CD14-positive monocyte (primary cell): ENCODE measurements around the gene BARD1. TPM values are rescaled to one million over a fixed set of nuclear protein-coding genes. Genes with fewer than 3 reads are reported as not detected.

Experiments used
- DNase-seq, 3 donors: peaks; one replicate each; pipeline ENCODE4 v3.0.0-alpha.2; 2011 to 2022
- H2AFZ ChIP-seq: 2 replicates; pipeline ENCODE4 v1.6.0; 2012; ENCODE audit warnings: mild to moderate bottlenecking, low read depth, low read length, inconsistent platforms; ENCODE audit not compliant: insufficient read depth, poor library complexity, severe bottlenecking
- H3K27ac ChIP-seq, 2 donors: 1 replicate in 1 of 2; 2 replicates in 1 of 2; pipeline ENCODE4 v1.5.1; 2012 to 2013; ENCODE audit warnings: low read length in 2 of 2, control low read depth in 1 of 2, inconsistent platforms in 1 of 2, low read depth in 1 of 2, mild to moderate bottlenecking in 1 of 2
- H3K27me3 ChIP-seq, 2 donors: one replicate each; pipeline versions ENCODE4 v1.6.0 to v1.6.1; 2011 to 2013; ENCODE audit warnings: low read length in 2 of 2; ENCODE audit not compliant: control insufficient read depth in 2 of 2, insufficient read depth in 2 of 2
- H3K36me3 ChIP-seq, 2 donors: replicated peaks in 1 of 2; 1 replicate in 1 of 2; 2 replicates in 1 of 2; pipeline versions ENCODE4 v1.5.1 to v1.6.1; 2012 to 2013; ENCODE audit warnings: low read length in 2 of 2, control low read depth in 1 of 2, inconsistent platforms in 1 of 2, mild to moderate bottlenecking in 1 of 2; ENCODE audit not compliant: insufficient read depth in 2 of 2, control insufficient read depth in 1 of 2
- H3K4me1 ChIP-seq, 2 donors: 1 replicate in 1 of 2; 2 replicates in 1 of 2; pipeline versions ENCODE4 v1.5.1 to v1.6.1; 2012 to 2013; ENCODE audit warnings: low read length in 2 of 2, control low read depth in 1 of 2, inconsistent platforms in 1 of 2, mild to moderate bottlenecking in 1 of 2, moderate library complexity in 1 of 2; ENCODE audit not compliant: insufficient read depth in 2 of 2, control insufficient read depth in 1 of 2
- H3K4me2 ChIP-seq: replicated peaks from 2 replicates; pipeline ENCODE3; 2012; ENCODE audit warnings: low read length, moderate library complexity, mild to moderate bottlenecking; ENCODE audit not compliant: poor library complexity, severe bottlenecking; ENCODE audit errors: extremely low read depth
- H3K4me3 ChIP-seq, 3 experiments: fragments of 200-600 bp in 1 of 3; sonication (generic) in 1 of 3; replicated peaks in 1 of 3; 1 replicate in 2 of 3; 2 replicates in 1 of 3; pipeline ENCODE4 v1.5.1; 2011 to 2013; ENCODE audit warnings: low read length in 3 of 3, mild to moderate bottlenecking in 3 of 3, control low read depth in 2 of 3, low read depth in 2 of 3, inconsistent platforms in 1 of 3, moderate library complexity in 1 of 3
- H3K79me2 ChIP-seq: 2 replicates; pipeline ENCODE4 v1.6.0; 2012; ENCODE audit warnings: mild to moderate bottlenecking, control low read depth, inconsistent platforms, low read length, moderate library complexity; ENCODE audit not compliant: insufficient read depth
- H3K9ac ChIP-seq: 2 replicates; pipeline ENCODE4 v1.6.0; 2017; ENCODE audit warnings: low read length, mild to moderate bottlenecking; ENCODE audit not compliant: insufficient read depth, poor library complexity, severe bottlenecking
- H3K9me3 ChIP-seq, 2 donors: replicated peaks in 1 of 2; 1 replicate in 1 of 2; 2 replicates in 1 of 2; pipeline versions ENCODE4 v1.5.1 to v1.6.1; 2012 to 2013; ENCODE audit warnings: low read length in 2 of 2, control low read depth in 1 of 2; ENCODE audit not compliant: control insufficient read depth in 1 of 2, insufficient read depth in 1 of 2
- H4K20me1 ChIP-seq: 2 replicates; pipeline ENCODE4 v1.6.0; 2012; ENCODE audit warnings: mild to moderate bottlenecking, low read length, control low read depth, moderate library complexity; ENCODE audit not compliant: insufficient read depth
- H3K27ac Mint-ChIP-seq, 7 donors: one replicate each; pipeline ENCODE4 v1.8.0; 2020; ENCODE audit warnings: mild to moderate bottlenecking in 7 of 7, mixed read lengths in 7 of 7, moderate library complexity in 6 of 7, inconsistent platforms in 2 of 7
- H3K27me3 Mint-ChIP-seq, 3 donors: one replicate each; pipeline ENCODE4 v1.8.0; 2021 to 2022; ENCODE audit warnings: low read depth in 3 of 3, mild to moderate bottlenecking in 3 of 3, mixed read lengths in 3 of 3, moderate library complexity in 3 of 3, inconsistent platforms in 1 of 3
- H3K36me3 Mint-ChIP-seq, 2 donors: one replicate each; pipeline ENCODE4 v1.8.0; 2020; ENCODE audit warnings: mixed read lengths in 2 of 2, inconsistent platforms in 1 of 2, mild to moderate bottlenecking in 1 of 2
- H3K4me1 Mint-ChIP-seq: one replicate; pipeline ENCODE4 v1.8.0; 2020; ENCODE audit warnings: mild to moderate bottlenecking, mixed read lengths
- H3K4me3 Mint-ChIP-seq, 2 donors: one replicate each; pipeline ENCODE4 v1.8.0; 2020; ENCODE audit warnings: mild to moderate bottlenecking in 2 of 2, mixed read lengths in 2 of 2, moderate library complexity in 1 of 2
- H3K9me3 Mint-ChIP-seq, 7 donors: one replicate each; pipeline ENCODE4 v1.8.0; 2020 to 2022; ENCODE audit warnings: mixed read lengths in 7 of 7, mild to moderate bottlenecking in 6 of 7, moderate library complexity in 6 of 7, inconsistent platforms in 2 of 7
- CTCF ChIP-seq: fragments of 200-600 bp; IDR thresholded peaks from one replicate; pipeline ENCODE4 v1.8.0; 2022; ENCODE audit warnings: antibody characterized with exemption, mild to moderate bottlenecking
- WGBS: methylation state at CpG from one replicate; pipeline ENCODE4 v1.1.5; 2013; ENCODE audit warnings: missing lambda C conversion rate; ENCODE audit not compliant: insufficient coverage; 5-methylcytosine and 5-hydroxymethylcytosine counted together
- intact Hi-C, 2 donors: fragments of 100-400 bp; cut with micrococcal nuclease; formaldehyde crosslinking; loops; one replicate each; pipeline versions ENCODE4 v1.15.0 to v1.15.1; 2023
- polyA plus RNA-seq, 3 donors: library from polyadenylated mRNA; depleted of rRNA in 1 of 3; unstranded in 2 of 3; stranded (reverse) in 1 of 3; fragments of 300-500 nt in 2 of 3; fragments of >200 nt in 1 of 3; fragmentation: Illumina TruSeq in 2 of 3; gene quantifications; 1 replicate in 2 of 3; 2 replicates in 1 of 3; pipeline ENCODE4 v1.2.3, GENCODE V29; 2012 to 2021

BARD1 gene
- polyA plus RNA-seq, 3 donors = 2.4 to 3.3 (median 2.5) TPM

GRCh38 chr2:214706986-214707385, 102.5 kb downstream of the BARD1 start:
- Histone ChIP-seq H3K9ac (no peak overlapping the region), H3K27ac (no peak overlapping the region), H2AFZ (no peak overlapping the region), H3K4me2 (no peak overlapping the region), H3K9me3 (no peaks in the 10 kb centered on the region), H3K36me3 (no peaks in the 10 kb centered on the region), H3K27me3 (no peaks in the 10 kb centered on the region), H3K4me1 (no peaks in the 10 kb centered on the region), H3K79me2 (no peaks in the 10 kb centered on the region), H4K20me1 (no peaks in the 10 kb centered on the region), H3K4me3 (no peak overlapping the region)
- no peaks in the 10 kb centered on the region for H3K36me3 Mint-ChIP-seq
- H3K4me3 Mint-ChIP-seq = no peak overlapping the region
- TF ChIP-seq CTCF = no peak
- no peaks in the 10 kb centered on the region for H3K4me1 Mint-ChIP-seq
- peaks cover 0 to 2% (median 1%) of the 10 kb centered on the region in 3 donors for H3K27me3 Mint-ChIP-seq
- H3K9me3 Mint-ChIP-seq = peaks cover 0 to 9% (median 2%) of the 10 kb centered on the region in 7 donors
- no peak for DNase-seq
- 90% methylated on average over 2 of the region's 2 CpGs for WGBS
- no peak overlapping the region for H3K27ac Mint-ChIP-seq
- intact Hi-C loops = no loop called here

- no CpG with 5 or more reads among the region's 2 CpGs for WGBS
- intact Hi-C loops = no loop called here
- Mint-ChIP-seq H3K4me3 (no peak overlapping the region), H3K4me1 (no peaks in the 10 kb centered on the region), H3K27ac (no peak overlapping the region), H3K36me3 (no peaks in the 10 kb centered on the region), H3K27me3 (peaks cover 0 to 2% (median 0%) of the 10 kb centered on the region in 3 donors), H3K9me3 (peaks cover 6 to 27% (median 12%) of the 10 kb centered on the region in 7 donors)
- DNase-seq = no peak
- Histone ChIP-seq H3K36me3 (no peaks in the 10 kb centered on the region), H3K79me2 (no peaks in the 10 kb centered on the region), H3K4me3 (no peak overlapping the region), H3K27ac (no peak overlapping the region), H3K27me3 (no peaks in the 10 kb centered on the region), H4K20me1 (no peaks in the 10 kb centered on the region), H3K4me2 (no peak overlapping the region), H3K4me1 (no peaks in the 10 kb centered on the region), H3K9ac (no peak overlapping the region), H3K9me3 (peaks cover 0 to 5% of the 10 kb centered on the region in 2 donors), H2AFZ (no peak overlapping the region)
- TF ChIP-seq CTCF = no peak
These were observed 110.2 kb downstream of the BARD1 start for GRCh38 chr2:214699236-214699635.
